Small intestine (tissue), 7 donors: Measurements from ENCODE around the gene DDX42. TPM values are rescaled to one million over a fixed set of nuclear protein-coding genes. Genes with fewer than 3 reads are reported as not detected.

Source experiments
- DNase-seq, 2 donors: peaks; one replicate each; pipeline versions ENCODE4 v3.0.0 to v3.0.0-alpha.2; 2013
- FAIRE-seq: peaks from 2 replicates; lab custom pipeline; 2012; peaks lifted over from hg19 to GRCh38; lab: Jason Lieb, UNC
- H3K27ac ChIP-seq, 3 donors: one replicate each; pipeline ENCODE4 v1.5.1; 2013; ENCODE audit warnings: low read length in 2 of 3, mild to moderate bottlenecking in 2 of 3, control low read depth in 1 of 3, inconsistent platforms in 1 of 3, low read depth in 1 of 3, moderate library complexity in 1 of 3
- H3K27me3 ChIP-seq, 3 donors: one replicate each; pipeline ENCODE4 v1.6.1; 2013; ENCODE audit warnings: low read length in 3 of 3, inconsistent platforms in 1 of 3; ENCODE audit not compliant: control insufficient read depth in 3 of 3, insufficient read depth in 3 of 3
- H3K36me3 ChIP-seq, 3 donors: one replicate each; pipeline ENCODE4 v1.6.1; 2013; ENCODE audit warnings: low read length in 3 of 3, inconsistent platforms in 1 of 3, low read depth in 1 of 3, mild to moderate bottlenecking in 1 of 3, moderate library complexity in 1 of 3; ENCODE audit not compliant: control insufficient read depth in 3 of 3, insufficient read depth in 2 of 3
- H3K4me1 ChIP-seq, 3 donors: one replicate each; pipeline ENCODE4 v1.6.1; 2013; ENCODE audit warnings: low read length in 2 of 3, inconsistent platforms in 1 of 3, low read depth in 1 of 3, mild to moderate bottlenecking in 1 of 3, moderate library complexity in 1 of 3; ENCODE audit not compliant: control insufficient read depth in 3 of 3, insufficient read depth in 2 of 3
- H3K4me3 ChIP-seq, 3 donors: one replicate each; pipeline ENCODE4 v1.5.1; 2013; ENCODE audit warnings: low read length in 3 of 3, control low read depth in 1 of 3, inconsistent platforms in 1 of 3, low read depth in 1 of 3, mild to moderate bottlenecking in 1 of 3, moderate library complexity in 1 of 3
- H3K9me3 ChIP-seq, 2 donors: one replicate each; pipeline ENCODE4 v1.6.1; 2013; ENCODE audit warnings: low read depth in 1 of 2, low read length in 1 of 2; ENCODE audit not compliant: control insufficient read depth in 2 of 2, insufficient read depth in 1 of 2
- WGBS, 3 donors: extraction: QIAGEN DNeasy Blood & Tissue Kit; methylation state at CpG; one replicate each; pipeline ENCODE4 v1.1.7; 2013; 5-methylcytosine and 5-hydroxymethylcytosine counted together
- polyA plus RNA-seq, 4 donors: library from polyadenylated mRNA; stranded (reverse) in 3 of 4; unstranded in 1 of 4; fragments of 200-250 nt in 3 of 4; fragments of 120-200 nt in 1 of 4; gene quantifications; one replicate each; pipeline versions ENCODE4 v1.2.1 to v1.2.3, GENCODE V29; 2013
- donor health status: healthy with polysubstance abuse.
- donor health status: control.
- donor health status: control.
- donor health status: Bipolar disorder and iron deficiency.
- donor health status: healthy.

The DDX42 gene
- polyA plus RNA-seq, 4 donors = 43.5 to 128 (median 51.6) TPM

GRCh38 chr17:63833741-63834373 is 59.9 kb downstream of the DDX42 start:
- no peak for DNase-seq
- 92 to 94% (median 93%) methylated on average over 15 of the region's 15 CpGs for WGBS, 3 donors
- Histone ChIP-seq H3K36me3 (peaks cover 30 to 92% (median 31%) of the 10 kb centered on the region in 3 donors), H3K4me1 (peaks cover 3 to 6% (median 3%) of the 10 kb centered on the region in 3 donors), H3K9me3 (no peaks in the 10 kb centered on the region), H3K27ac (no peak overlapping the region), H3K27me3 (no peaks in the 10 kb centered on the region), H3K4me3 (no peak overlapping the region)
- no peak for FAIRE-seq

GRCh38 chr17:63834431-63835166 is 60.6 kb downstream of the DDX42 start:
- DNase-seq (peak; percentile 74 to 84), FAIRE-seq (no peak)
- H3K4me1 ChIP-seq = peaks cover 3 to 7% (median 5%) of the 10 kb centered on the region in 3 donors
- WGBS, 3 donors = 39 to 44% (median 41%) methylated on average over 13 of the region's 13 CpGs
- no peaks in the 10 kb centered on the region for H3K27me3 ChIP-seq
- H3K9me3 ChIP-seq = no peaks in the 10 kb centered on the region
- peaks cover 28 to 86% (median 30%) of the 10 kb centered on the region in 3 donors for H3K36me3 ChIP-seq
- no peak overlapping the region for H3K4me3 ChIP-seq
- H3K27ac ChIP-seq = no peak overlapping the region

- peaks cover 25 to 80% (median 27%) of the 10 kb centered on the region in 3 donors for H3K36me3 ChIP-seq
- H3K27me3 ChIP-seq = no peaks in the 10 kb centered on the region
- no peaks in the 10 kb centered on the region for H3K9me3 ChIP-seq
- peaks cover 3 to 9% (median 9%) of the 10 kb centered on the region in 3 donors for H3K4me1 ChIP-seq
- no peak for FAIRE-seq
- H3K27ac ChIP-seq = no peak overlapping the region
- H3K4me3 ChIP-seq = no peak overlapping the region
- WGBS, 3 donors = 87 to 89% (median 87%) methylated on average over 9 of the region's 9 CpGs
- DNase-seq = no peak
Observed at GRCh38 chr17:63835167-63835720, 61.3 kb downstream of the DDX42 start.

GRCh38 chr17:63836811-63837210 is 62.8 kb downstream of the DDX42 start:
- Histone ChIP-seq H3K36me3 (peaks cover 16 to 72% (median 21%) of the 10 kb centered on the region in 3 donors), H3K4me1 (peaks cover 9 to 21% (median 17%) of the 10 kb centered on the region in 3 donors), H3K4me3 (no peak overlapping the region), H3K27me3 (no peaks in the 10 kb centered on the region), H3K9me3 (no peaks in the 10 kb centered on the region), H3K27ac (no peak overlapping the region)
- FAIRE-seq (no peak), DNase-seq (no peak)
- 96 to 97% (median 96%) methylated on average over 7 of the region's 7 CpGs for WGBS, 3 donors

- DNase-seq (no peak), FAIRE-seq (no peak)
- H3K4me1 ChIP-seq = peaks cover 9 to 21% (median 17%) of the 10 kb centered on the region in 3 donors
- no peaks in the 10 kb centered on the region for H3K27me3 ChIP-seq
- WGBS, 3 donors = 84 to 89% (median 85%) methylated on average over 12 of the region's 12 CpGs
- no peak overlapping the region for H3K27ac ChIP-seq
- H3K4me3 ChIP-seq = no peak overlapping the region
- no peaks in the 10 kb centered on the region for H3K9me3 ChIP-seq
- H3K36me3 ChIP-seq = peaks cover 12 to 65% (median 16%) of the 10 kb centered on the region in 3 donors
Observed at GRCh38 chr17:63837480-63837879, 63.5 kb downstream of the DDX42 start.

GRCh38 chr17:63837962-63838600 is 64.1 kb downstream of the DDX42 start:
- no peaks in the 10 kb centered on the region for H3K9me3 ChIP-seq
- FAIRE-seq (no peak), DNase-seq (no peak)
- H3K4me1 ChIP-seq = peaks cover 9 to 21% (median 17%) of the 10 kb centered on the region in 3 donors
- WGBS, 3 donors = 69 to 83% (median 80%) methylated on average over 4 to 5 of the region's 5 CpGs
- peak overlapping the region in 1 of 3 donors; percentile 45 for H3K27ac ChIP-seq
- H3K4me3 ChIP-seq = no peak overlapping the region
- peaks cover 9 to 59% (median 12%) of the 10 kb centered on the region in 3 donors for H3K36me3 ChIP-seq
- H3K27me3 ChIP-seq = no peaks in the 10 kb centered on the region

GRCh38 chr17:63838631-63839171 is 64.7 kb downstream of the DDX42 start:
- Histone ChIP-seq H3K27ac (peak overlapping the region; percentile 2 to 59 (median 51)), H3K4me3 (no peak overlapping the region), H3K4me1 (peaks cover 9 to 24% (median 17%) of the 10 kb centered on the region in 3 donors), H3K36me3 (peaks cover 8 to 53% (median 9%) of the 10 kb centered on the region in 3 donors), H3K27me3 (no peaks in the 10 kb centered on the region), H3K9me3 (no peaks in the 10 kb centered on the region)
- FAIRE-seq = no peak
- WGBS, 3 donors = 46 to 60% (median 57%) methylated on average over 7 of the region's 7 CpGs
- DNase-seq = no peak
